ENCODE data around the gene PRKCA. TPM values are rescaled to one million over a fixed set of nuclear protein-coding genes. Genes with fewer than 3 reads are reported as not detected.

Gene PRKCA
- total RNA-seq, 1 donor from 2014 or later = 112 TPM

DNA sequence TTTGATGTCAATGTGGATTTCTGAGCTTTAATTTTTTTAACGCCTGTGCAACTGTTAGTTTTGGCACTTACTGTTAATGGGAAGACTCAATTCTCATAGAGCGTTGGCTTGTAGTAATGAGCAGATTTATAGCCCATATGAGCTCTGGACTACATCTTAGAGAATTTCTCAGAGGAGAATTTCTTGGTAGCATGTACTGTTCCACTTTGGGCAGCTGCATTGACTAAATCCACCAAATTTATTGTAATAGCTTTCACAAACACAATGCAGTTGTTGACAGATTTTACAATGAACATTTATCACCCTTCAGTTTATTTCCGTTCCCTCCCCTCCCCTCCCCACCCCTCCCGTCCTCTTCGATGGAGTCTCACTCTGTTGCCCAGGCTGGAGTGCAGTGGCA lies 193.9 kb downstream of the PRKCA start:
- intact Hi-C loops (cut with micrococcal nuclease) = no loop called here

DNA sequence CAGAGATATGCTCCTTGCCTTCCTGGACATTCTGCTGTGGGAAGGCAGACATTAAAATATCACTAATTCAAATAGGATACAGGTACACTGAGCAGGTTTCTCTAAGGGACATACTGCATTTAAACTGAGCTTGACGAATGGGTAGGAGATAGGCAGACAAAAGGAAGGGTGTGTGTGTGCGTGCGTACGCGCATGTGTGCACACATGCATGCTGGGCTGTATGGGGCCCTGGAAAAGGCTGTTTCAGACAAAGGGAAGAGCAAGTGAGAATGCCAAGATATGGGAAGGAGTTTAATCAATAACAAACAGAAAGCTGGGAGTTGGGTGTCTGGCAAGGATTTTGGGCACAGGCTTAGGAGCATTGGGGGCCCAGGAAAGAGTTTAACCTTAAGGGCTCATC lies 196.2 kb downstream of the PRKCA start:
- intact Hi-C loops (cut with micrococcal nuclease) = no loop called here

DNA sequence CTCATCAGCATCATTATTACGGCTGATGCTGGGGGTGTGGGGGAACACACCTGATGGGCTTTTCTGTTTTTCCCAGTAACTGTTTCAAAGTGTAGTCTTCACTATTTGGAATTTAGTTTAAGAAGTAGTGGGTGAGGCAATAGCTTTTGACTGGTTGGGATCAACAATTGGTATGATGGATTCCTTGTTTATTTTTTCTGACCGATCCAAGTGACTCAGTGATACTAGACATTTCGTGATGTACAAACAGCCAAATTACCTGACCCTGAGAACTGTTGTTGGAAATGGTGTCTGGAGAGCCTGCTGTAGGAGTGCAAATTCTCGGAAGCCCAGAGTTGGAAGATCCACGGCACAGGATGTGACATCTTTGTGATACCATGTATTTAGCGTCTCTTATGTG lies 204.2 kb downstream of the PRKCA start:
- intact Hi-C loops (cut with micrococcal nuclease) = loop anchor here (5.0 kb wide), 2 partner anchors 36 to 39 kb away; no protein-coding TSS in a partner anchor

DNA sequence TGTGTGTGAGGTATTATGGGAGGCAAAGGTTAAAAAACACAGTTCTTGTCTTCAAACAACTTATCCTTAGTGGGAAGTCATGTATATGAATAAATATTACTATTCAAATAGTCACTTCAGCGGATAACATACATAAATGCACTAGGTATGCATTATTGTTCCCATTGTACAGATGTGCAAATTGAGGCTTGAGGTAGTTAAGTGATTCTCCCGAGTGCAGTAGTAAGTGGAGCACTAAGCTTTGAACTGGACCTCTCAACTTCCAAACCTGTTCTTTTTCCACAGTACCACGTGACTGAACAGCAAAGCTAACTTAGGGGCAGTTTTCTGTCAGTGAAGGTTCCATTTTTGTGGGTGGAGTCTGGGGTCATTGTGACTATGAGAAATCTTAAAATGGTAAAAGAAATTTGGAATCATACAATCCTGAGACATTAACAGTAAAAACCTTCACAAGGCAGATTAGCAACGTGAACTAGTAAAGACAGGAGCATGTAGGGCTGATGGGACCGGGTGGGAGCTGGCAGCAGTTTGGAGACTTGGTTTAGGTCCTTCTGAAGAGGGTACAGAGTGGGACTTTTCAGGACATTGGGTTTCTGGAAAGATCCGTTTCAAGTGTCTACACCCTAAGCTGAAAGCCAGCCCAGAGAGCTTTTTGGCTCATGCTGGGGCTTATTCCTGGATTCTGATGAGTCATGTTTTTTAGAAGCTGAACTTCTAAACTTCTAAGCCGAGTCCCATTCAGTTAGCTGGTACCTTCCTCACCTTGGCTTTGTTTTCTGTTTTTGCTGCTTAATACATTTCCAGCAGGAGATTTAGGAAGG lies 204.9 kb downstream of the PRKCA start:
- intact Hi-C loops (cut with micrococcal nuclease) = loop anchor here (5.0 kb wide), 2 partner anchors 35 to 40 kb away; no protein-coding TSS in a partner anchor

DNA sequence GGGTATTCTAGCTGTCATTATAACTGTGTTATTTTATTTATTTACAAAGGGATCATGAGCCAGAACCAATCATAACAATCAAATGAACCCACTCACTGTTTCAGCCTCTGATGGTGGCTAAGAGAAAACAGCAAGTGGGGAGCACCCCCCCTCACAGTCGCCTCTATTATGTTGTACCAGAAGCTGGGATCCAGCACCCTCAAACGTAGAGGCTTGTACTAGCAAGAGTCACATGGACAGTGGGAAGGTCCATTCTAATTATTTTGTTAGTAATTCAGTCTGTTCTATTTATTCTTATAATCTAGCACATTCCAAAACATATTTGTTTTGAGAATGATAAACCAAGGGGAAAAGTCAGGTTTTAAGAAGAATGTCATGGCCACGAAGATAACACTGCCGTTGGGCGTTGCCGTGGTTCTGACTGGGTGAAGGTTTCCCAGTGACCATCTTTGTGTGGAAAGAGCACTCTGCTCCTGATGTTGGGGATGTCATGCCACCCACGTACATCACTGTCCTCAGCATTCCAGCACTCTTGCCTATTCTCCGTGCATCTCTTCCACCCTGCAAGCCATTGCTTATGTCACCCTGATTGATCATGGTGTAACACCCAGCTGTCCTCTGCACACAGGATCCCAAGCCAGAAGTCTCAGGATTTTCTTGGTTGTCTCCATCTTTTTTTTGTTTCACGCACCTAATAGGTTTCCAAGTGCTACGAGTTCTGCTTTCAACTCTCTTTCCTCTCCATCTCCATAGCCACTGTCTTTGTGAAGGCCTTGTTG lies 205.8 kb downstream of the PRKCA start:
- intact Hi-C loops (cut with micrococcal nuclease) = loop anchor here (5.0 kb wide), 2 partner anchors 34 to 41 kb away; no protein-coding TSS in a partner anchor

DNA sequence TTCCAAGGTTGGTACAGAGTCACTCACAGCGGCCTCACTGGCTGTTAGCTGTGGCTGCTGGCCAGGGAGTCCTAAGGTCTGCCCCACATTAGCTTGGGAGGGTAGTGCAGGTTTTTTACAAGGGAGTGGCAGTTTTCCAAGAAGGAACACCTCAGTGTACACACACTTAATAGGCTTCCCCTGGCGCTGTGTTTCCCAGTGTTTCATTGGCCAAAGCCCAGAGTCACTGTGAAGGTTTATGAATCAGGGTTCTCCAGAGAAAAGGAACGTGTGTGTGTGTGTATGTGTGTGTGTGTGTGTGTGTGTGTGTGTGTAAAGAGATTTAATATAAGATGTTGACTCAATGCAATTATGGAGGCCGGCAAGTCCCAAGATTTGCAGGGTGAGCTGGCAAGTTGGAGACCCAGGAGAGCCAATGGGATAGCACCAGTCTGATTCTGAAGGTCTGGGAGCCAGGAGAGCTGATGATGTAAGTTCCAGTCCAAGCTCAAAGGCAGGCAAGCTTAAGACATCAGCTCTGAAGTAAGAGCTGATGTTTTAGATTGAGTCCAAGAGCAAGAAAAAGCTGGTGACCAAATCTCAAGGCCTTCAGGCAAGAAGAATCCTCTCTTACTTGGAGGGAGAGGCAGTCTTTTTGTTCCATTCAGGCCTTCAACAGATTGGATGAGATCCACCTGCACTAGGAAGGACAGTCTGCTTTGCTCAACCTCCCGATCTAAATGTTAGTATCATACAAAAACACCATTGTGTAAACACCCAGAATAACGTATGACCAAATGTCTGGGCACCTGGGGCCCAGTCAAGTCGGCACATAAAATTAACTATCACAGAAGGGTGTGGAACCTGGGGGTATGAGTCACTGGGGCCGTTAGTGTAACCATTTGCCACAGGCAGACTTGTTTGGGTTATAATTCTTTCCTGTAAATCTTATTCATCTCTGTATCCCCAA lies 206.8 kb downstream of the PRKCA start:
- intact Hi-C loops (cut with micrococcal nuclease) = loop anchor here (5.0 kb wide), 2 partner anchors 33 to 42 kb away; no protein-coding TSS in a partner anchor

DNA sequence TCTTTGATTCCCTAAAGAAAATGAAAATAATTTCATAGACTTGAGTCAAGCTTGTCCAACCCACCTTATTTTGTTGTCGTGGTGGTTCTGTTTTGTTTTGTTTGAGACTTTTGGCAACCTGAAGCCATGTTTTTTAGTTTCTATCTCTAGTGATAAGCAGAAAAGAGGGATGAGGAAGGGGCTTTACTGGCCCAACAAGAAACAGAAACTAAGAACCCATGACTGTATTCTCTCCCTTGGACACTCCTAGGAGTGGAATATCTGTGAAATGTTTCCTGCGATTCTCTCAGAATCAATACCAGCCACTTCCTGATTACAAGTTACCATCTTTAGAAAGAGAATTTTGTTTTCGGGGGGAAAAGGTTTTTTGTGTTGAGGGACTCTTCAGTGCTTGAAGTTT lies 207.5 kb downstream of the PRKCA start:
- intact Hi-C loops (cut with micrococcal nuclease) = loop anchor here (5.0 kb wide), 2 partner anchors 32 to 43 kb away; no protein-coding TSS in a partner anchor

DNA sequence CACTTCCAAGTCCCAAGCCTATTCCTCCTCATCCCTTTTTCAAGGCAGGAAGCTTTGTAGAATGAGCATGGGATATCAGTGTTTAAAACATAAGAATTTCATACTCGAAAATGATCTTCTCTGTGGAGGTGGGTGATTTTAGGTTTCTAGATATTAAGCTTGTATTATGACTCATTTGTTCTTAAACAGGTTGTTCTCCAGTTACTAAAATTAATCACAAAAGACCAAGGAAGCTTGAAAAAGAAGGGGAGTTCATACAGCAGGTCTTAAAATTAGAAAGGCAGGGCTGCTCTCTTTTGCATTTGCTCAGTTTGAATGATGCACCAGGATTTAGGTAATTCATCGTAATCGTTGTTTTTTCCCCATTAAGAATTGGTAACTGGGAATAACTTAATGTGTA lies 208.7 kb downstream of the PRKCA start:
- intact Hi-C loops (cut with micrococcal nuclease) = no loop called here

DNA sequence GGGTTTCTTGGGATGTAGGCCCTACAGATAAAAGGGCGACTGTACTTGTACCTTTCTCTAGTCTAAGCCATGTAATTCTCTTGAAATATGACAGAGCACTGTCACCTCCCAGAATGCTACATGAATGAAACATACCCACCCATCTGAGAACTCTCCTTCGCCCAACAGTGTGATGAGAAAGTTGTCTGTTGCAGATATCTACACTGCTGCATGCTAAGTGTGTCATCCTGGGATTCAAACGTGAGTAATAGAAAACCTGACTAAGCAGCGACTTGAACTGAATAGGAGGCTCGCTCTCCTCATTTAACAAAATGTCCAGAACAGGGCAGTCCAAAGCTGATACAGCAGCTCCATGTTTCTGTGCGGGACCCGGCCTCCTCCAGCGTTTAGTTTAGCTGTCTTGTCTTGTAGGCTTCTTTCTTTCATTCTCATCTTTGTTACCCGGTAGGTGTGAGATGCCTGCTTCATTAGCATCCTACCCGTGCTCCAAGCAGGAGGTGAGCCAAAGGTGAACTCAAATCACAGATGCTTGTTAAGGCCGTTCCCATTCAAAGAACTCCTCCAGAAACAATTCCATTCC lies 211.9 kb downstream of the PRKCA start:
- intact Hi-C loops (cut with micrococcal nuclease) = no loop called here

DNA sequence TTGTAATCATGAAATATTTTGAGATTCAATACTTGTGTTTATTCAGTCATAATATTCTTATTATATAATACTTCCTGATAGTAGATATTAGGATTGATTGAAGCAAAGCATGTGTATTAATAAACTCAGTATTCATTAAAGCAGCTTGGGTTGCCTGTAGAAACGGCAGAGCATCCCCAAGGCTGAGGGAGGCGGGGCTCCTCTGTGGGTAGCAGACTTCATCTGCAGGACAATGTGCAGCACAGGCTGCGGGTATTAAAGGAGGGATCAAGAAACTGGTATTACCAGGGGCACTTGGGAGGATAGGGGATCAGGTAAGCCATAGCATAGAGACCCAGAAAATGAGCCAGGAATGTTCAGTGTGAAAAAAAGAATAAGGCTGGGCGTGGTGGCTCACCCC lies 213.6 kb downstream of the PRKCA start:
- intact Hi-C loops (cut with micrococcal nuclease) = no loop called here

DNA sequence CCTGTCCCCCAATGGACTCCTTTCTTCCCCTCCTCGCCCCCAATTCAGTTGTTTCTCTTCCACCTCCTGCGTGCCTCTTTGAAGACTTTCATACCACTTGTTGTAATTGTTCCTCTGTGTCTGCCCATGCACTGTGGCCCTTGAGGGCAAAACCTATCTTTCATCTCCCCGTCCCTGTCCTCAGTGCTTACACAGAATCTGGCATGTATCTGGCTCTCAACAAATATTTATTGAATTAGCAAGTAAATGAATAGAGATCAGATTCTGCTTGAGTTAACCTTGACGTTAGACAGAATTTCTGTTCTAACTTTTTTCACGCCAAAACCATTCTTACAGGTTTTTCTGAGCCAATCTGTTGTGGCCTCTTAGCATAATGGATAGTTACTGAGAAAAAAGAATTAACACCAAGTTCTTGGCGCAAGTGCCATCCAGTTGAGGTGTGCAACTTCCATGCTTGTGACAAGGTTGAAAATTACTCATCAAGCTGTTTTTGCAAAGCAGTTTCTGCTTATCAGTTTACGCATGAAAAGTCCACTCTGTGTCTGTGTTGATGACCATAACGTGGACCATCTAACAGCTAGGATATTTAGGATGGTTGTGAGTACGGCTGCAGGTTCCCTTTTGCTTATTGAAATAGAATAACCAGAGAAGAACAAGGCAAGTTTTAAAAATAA lies 215.1 kb downstream of the PRKCA start:
- intact Hi-C loops (cut with micrococcal nuclease) = no loop called here

DNA sequence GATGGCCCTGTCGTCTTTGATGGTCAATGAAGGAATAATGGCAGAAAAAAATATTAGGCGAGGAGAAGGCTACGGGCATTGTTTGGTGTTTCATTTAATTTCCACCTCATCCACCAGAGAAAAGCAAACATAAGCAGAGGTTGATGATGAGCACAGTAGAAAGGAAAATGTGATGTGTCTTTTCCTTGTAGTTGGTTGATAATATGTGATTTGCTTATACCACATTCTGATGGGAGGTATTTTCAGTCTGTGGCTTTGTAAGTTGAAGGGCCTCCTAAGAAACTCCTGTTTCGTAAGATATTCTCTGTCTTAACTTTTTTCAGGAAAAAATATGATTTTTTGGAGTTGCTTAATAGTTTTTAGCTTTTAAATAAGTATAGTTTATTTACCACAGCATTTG lies 215.7 kb downstream of the PRKCA start:
- intact Hi-C loops (cut with micrococcal nuclease) = no loop called here

DNA sequence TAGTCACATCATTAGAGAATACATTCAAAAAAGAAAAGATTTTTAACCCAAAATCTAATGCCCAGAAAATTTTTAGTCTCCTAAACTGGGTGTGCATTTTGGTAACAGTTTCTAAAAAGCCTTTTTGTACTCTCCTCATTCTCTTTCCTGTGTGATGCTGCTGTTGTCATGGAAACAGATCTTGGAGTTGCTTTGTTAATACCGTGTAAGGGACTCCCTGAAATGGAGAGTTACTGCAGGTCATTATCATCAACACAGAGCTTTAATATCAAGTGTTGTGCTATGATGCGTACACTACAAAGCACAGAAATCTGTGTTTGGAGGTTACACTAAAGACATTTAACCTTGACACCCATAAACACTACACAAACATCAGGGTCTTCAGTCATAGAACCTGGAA lies 216.3 kb downstream of the PRKCA start:
- intact Hi-C loops (cut with micrococcal nuclease) = no loop called here

DNA sequence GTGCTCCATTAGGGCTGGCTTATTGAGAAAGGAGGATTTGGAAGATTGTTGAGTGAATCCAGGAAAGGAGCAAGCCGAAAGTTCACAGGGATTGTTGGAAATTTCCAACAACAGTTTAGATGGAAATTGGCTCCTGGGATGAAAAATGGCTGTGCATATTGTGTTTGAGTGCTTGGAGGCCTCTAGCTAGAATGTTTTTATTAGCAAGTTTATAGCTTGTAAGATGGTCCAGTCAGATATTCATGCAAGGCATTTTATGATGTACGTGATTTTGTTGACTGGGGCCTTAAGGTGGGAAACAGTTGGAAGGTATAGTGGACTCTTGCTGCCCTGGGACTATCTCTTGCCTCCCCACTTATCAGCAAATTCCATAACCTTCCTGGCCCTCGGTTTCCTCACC lies 216.7 kb downstream of the PRKCA start:
- intact Hi-C loops (cut with micrococcal nuclease) = no loop called here

DNA sequence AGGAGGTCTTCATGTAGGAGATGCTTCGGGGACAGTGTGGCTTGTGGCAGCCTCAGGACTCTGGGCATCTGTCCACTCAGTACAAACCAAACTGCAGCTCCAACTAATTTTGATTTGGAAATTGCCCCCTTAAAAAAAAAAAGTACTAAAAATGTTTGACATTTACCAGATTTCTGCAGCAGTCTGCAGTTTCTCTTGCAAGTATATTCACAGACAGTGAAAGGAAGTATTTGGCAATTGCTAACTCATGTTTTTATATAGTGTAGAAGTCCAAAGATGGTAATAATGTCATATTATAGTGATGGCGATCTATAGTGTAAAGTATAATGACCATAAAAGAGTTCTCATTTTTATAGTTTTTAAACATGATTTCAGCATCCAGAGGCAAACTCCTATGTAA lies 218.6 kb downstream of the PRKCA start:
- intact Hi-C loops (cut with micrococcal nuclease) = no loop called here

DNA sequence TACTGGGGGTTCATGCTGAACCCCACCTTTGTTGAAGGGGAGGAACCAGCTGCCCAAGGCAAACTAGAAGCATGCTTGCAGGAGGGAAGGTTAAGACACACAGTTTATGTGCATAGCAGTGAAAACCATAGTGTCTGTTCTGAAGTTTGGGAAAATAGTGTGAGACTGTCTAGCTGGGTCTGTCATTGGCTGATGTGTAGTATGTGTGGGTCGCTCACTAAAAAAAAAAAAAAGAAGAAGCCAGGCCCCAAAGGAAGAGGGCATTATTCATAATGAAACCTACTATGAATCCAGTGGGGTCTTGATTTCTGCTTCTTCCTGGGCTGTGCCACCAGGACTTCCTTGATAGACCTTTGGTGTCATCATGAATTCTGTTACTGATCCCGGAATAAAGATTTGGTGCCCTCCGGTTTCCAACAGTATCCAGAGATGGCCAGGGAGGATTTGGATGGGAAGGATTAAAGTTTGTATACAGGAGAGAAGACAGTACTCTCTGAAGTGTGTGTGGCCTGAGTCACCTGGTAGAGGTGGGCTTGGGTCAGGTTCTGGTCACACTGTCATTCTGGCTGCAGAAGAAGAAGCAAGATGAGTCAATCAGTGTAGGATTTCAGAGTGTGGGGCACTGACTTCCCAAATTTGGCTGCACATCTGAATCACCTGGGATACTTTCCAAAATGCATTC lies 220.3 kb downstream of the PRKCA start:
- intact Hi-C loops (cut with micrococcal nuclease) = no loop called here

DNA sequence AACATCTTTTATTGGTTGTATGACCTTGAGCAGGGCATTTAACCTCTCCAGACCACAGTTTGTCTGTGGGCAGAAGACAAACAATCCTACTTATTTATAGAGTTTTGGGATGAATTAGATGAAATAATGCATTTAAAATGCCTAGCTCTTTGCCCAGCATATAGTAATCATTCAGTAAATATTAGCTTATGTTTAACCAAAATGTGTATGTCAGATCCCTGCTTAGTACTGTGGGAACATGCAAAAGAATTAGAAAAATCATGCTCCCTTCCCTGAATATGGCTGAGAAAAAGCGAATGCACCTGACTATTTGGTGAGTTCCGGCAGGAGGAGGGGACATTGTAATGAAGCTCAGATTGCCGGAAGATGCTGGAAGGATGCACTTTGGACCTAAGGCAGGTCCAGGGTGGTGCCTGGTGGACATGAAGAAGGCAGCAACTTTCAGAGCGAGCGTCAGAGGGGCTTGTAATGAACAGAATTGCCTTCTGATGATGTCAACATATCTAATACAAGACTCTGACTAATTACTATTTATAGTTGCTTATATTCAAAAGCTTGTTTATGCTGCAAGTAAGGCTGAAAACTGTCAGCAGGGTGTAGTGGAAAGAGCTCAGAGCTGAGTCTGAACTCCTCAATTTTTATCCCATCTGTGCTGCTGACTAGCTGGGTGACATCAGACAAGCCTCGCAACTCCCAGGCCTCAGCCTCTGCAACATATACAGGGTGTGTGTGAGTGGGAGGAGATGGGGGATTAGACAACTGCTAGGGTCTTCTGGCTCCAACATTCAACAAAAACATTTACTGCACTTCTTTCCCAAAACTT lies 221.2 kb downstream of the PRKCA start:
- intact Hi-C loops (cut with micrococcal nuclease) = no loop called here

DNA sequence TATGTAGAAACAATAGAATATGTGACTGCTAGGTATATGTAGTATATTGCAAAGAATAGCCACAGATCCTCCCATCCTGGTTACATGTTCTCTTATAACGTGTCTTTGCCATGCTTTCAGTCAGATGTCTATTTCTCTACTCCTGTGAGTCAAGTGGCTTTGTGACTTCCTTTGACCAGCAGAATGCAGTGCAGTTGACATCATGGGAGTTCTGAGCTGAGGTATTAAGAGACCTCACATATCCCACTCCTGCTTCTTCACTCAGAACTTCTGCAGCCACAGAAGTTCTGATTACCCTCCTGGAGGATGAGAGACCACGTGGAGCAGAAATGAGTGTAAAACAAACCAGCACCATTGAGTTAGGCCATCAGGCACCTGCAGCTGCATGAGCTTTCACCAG lies 222.5 kb downstream of the PRKCA start:
- intact Hi-C loops (cut with micrococcal nuclease) = no loop called here

DNA sequence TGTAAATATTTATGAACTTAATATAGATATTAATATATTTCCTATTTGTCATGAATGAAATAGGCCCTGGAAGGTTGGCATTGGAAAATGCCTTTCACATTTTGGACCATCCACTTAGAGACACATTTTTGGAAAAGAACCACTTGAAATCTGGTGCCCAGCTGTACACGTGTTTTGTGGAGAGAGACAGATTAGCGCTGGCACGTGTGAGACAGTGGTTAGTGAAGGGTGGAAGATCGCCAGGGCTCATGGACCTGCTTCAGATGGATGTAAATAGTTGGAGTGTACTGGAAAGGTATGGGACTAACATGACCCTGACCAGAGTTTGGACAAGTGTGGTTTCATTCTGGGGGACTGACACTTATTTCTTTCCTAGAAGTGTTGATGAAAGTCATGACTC lies 222.9 kb downstream of the PRKCA start:
- intact Hi-C loops (cut with micrococcal nuclease) = no loop called here

Data from T-helper 2 cell treated with Interferon-gamma antibody and Interleukin-4, amounts not matched to agents 100 ng/mL and 5 ng/mL, for 36 hours (primary cell).